SU-DHL-6 (cell line): ENCODE data around the gene ZNF618.

Experiments used
- H2AFZ ChIP-seq: fragments of 200-600 bp; sonication (generic); 2 replicates; pipeline ENCODE4 v1.6.1; 2014; ENCODE audit warnings: low read depth, mild to moderate bottlenecking, moderate library complexity, mixed read lengths, antibody characterized with exemption, low read length; ENCODE audit not compliant: severe bottlenecking
- H3F3A ChIP-seq: fragments of 200-600 bp; shearing (Covaris generic); 2 replicates; pipeline ENCODE4 v1.6.0; 2016; ENCODE audit warnings: antibody characterized with exemption, mild to moderate bottlenecking; ENCODE audit not compliant: insufficient read depth
- H3K27ac ChIP-seq: fragments of 200-600 bp; sonication (generic); 2 replicates; pipeline ENCODE4 v1.5.1; 2016; ENCODE audit warnings: low read depth, mild to moderate bottlenecking, low read length, moderate library complexity, mixed read lengths
- H3K27me3 ChIP-seq: fragments of 200-600 bp; sonication (generic), shearing (Covaris generic); 2 replicates; pipeline ENCODE4 v1.6.0; 2014; ENCODE audit warnings: mild to moderate bottlenecking, low read length
- H3K36me3 ChIP-seq: fragments of 200-600 bp; sonication (generic); 2 replicates; pipeline ENCODE4 v1.6.1; 2014; ENCODE audit warnings: mild to moderate bottlenecking, low read length, mixed read lengths
- H3K4me2 ChIP-seq: fragments of 300-600, 200-600 bp; shearing (Covaris generic), sonication (generic); 2 replicates; pipeline ENCODE4 v1.6.0; 2014; ENCODE audit warnings: low read length, low read depth, mild to moderate bottlenecking; ENCODE audit not compliant: poor library complexity, severe bottlenecking
- H3K4me3 ChIP-seq: fragments of 200-600 bp; sonication (generic); 2 replicates; pipeline ENCODE4 v1.5.1; 2014; ENCODE audit warnings: antibody characterized with exemption, low read length, mild to moderate bottlenecking, mixed read lengths; ENCODE audit not compliant: insufficient read depth, poor library complexity, severe bottlenecking
- H3K79me2 ChIP-seq: fragments of 200-600 bp; sonication (generic); 2 replicates; pipeline ENCODE4 v1.6.1; 2014; ENCODE audit warnings: mild to moderate bottlenecking, low read length, moderate library complexity; ENCODE audit not compliant: insufficient read depth
- H3K9ac ChIP-seq: fragments of 200-600 bp; sonication (generic); 2 replicates; pipeline ENCODE4 v1.7.0; 2014; ENCODE audit warnings: mild to moderate bottlenecking, low read length
- H3K9me2 ChIP-seq: fragments of 200-600 bp; sonication (generic); replicated peaks from 2 replicates; pipeline ENCODE4 v1.6.1; 2014; ENCODE audit warnings: low read length; ENCODE audit not compliant: insufficient read depth
- H3K9me3 ChIP-seq: fragments of 200-600 bp; sonication (generic); 2 replicates; pipeline ENCODE4 v1.6.1; 2014; ENCODE audit warnings: low read length, mixed read lengths; ENCODE audit not compliant: insufficient read depth
- H4K20me1 ChIP-seq: fragments of 200-600 bp; sonication (generic); 2 replicates; pipeline ENCODE4 v1.6.1; 2014; ENCODE audit warnings: low read depth, mild to moderate bottlenecking, antibody characterized with exemption, low read length, moderate library complexity, mixed read lengths
- EZH2phosphoT487 ChIP-seq: fragments of 200-600 bp; sonication (generic), shearing (Covaris generic); conservative IDR thresholded peaks from 2 replicates; pipeline ENCODE4 v1.6.1; 2018; ENCODE audit warnings: mild to moderate bottlenecking, antibody characterized with exemption, low read length, moderate library complexity, mixed read lengths
- TF ChIP-seq, protein P1 (sequence below): fragments of 200-600 bp; sonication (generic); IDR thresholded peaks from one replicate; pipeline ENCODE4 v1.5.1; 2017; ENCODE audit warnings: antibody characterized with exemption, mild to moderate bottlenecking, low read length, moderate library complexity; ENCODE audit not compliant: insufficient read depth, poor library complexity, severe bottlenecking

ZNF618 gene

DNA sequence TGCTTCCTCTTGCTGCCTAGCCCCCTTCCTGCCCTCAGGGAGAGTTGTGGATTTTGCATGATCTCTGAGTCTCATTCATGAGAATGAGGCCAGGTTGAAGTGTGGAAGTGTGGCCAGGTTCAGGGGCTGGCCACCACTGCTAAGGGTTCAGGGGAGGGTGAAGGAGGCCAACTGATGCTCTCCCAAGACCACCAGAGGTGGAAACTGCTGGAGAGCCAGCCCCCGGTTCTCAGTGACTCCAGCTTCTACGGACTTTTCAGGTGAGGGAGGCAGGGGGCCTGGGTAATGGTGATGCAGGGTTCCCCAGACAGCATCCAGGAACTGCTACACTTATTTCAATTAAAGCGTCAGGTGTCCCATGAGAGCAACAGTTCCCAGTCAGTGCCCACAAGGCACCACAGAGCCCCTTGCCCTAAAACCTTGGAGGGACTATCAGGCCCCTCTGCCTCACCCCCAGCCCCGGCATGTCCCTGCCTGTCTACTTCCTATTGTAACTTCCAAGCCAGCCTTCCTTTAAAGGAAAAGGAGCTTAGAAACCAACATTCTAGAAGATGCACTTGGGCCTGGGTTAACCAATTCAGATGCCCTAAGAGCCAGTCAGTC lies 151.9 kb downstream of the ZNF618 start:
- Histone ChIP-seq H3K36me3 (no peaks in the 10 kb centered on the region), H4K20me1 (no peaks in the 10 kb centered on the region), H3K27me3 (no peaks in the 10 kb centered on the region), H3K4me2 (no peak overlapping the region), H3K9ac (no peak overlapping the region), H3K9me3 (peaks cover 10% of the 10 kb centered on the region; the same call in 1 of the 2 replicates), H3F3A (no peaks in the 10 kb centered on the region), H3K9me2 (no peaks in the 10 kb centered on the region), H3K79me2 (no peaks in the 10 kb centered on the region), H3K4me3 (no peak overlapping the region), H3K27ac (no peak overlapping the region), H2AFZ (no peak overlapping the region)
- TF ChIP-seq, protein P1, sequence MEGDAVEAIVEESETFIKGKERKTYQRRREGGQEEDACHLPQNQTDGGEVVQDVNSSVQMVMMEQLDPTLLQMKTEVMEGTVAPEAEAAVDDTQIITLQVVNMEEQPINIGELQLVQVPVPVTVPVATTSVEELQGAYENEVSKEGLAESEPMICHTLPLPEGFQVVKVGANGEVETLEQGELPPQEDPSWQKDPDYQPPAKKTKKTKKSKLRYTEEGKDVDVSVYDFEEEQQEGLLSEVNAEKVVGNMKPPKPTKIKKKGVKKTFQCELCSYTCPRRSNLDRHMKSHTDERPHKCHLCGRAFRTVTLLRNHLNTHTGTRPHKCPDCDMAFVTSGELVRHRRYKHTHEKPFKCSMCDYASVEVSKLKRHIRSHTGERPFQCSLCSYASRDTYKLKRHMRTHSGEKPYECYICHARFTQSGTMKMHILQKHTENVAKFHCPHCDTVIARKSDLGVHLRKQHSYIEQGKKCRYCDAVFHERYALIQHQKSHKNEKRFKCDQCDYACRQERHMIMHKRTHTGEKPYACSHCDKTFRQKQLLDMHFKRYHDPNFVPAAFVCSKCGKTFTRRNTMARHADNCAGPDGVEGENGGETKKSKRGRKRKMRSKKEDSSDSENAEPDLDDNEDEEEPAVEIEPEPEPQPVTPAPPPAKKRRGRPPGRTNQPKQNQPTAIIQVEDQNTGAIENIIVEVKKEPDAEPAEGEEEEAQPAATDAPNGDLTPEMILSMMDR, result no peak
- no peak for TF ChIP-seq EZH2phosphoT487

- H3K79me2 ChIP-seq, result no peaks in the 10 kb centered on the region
- no peak for TF ChIP-seq EZH2phosphoT487
- TF ChIP-seq, protein P1, result no peak
- no peaks in the 10 kb centered on the region for H4K20me1 ChIP-seq
- H3K9me2 ChIP-seq, result no peaks in the 10 kb centered on the region
- H3K9me3 ChIP-seq, result peaks cover 7% of the 10 kb centered on the region; the same call in 1 of the 2 replicates
- H3K4me3 ChIP-seq, result no peak overlapping the region
- H2AFZ ChIP-seq, result no peak overlapping the region
- no peak overlapping the region for H3K4me2 ChIP-seq
- H3K27me3 ChIP-seq, result no peaks in the 10 kb centered on the region
- H3K36me3 ChIP-seq, result no peaks in the 10 kb centered on the region
- H3K27ac ChIP-seq, result no peak overlapping the region
- H3F3A ChIP-seq, result no peaks in the 10 kb centered on the region
- H3K9ac ChIP-seq, result no peak overlapping the region
Observed at GRCh38 chr9:114028646-114029045, 152.5 kb downstream of the ZNF618 start.

- Histone ChIP-seq H3K27ac (no peak overlapping the region), H3K9ac (no peak overlapping the region), H3K9me3 (no peaks in the 10 kb centered on the region), H3F3A (no peaks in the 10 kb centered on the region), H3K27me3 (no peaks in the 10 kb centered on the region), H4K20me1 (no peaks in the 10 kb centered on the region), H3K36me3 (no peaks in the 10 kb centered on the region), H3K9me2 (no peaks in the 10 kb centered on the region), H3K4me3 (no peak overlapping the region), H3K4me2 (no peak overlapping the region), H3K79me2 (no peaks in the 10 kb centered on the region), H2AFZ (no peak overlapping the region)
- no peak for TF ChIP-seq EZH2phosphoT487
- TF ChIP-seq, protein P1, result no peak
Observed at GRCh38 chr9:114029311-114030170, 153.4 kb downstream of the ZNF618 start.
